ENCODE results near the gene NFIB. TPM values are rescaled to one million over a fixed set of nuclear protein-coding genes. Genes with fewer than 3 reads are reported as not detected.

NFIB gene
- total RNA-seq, 2 donors from 2014 or later: 53.0 to 54.0 TPM

GRCh38 chr9:14236591-14236990 is 77.3 kb downstream of the NFIB start:
- no peaks in the 10 kb centered on the region for H3K4me1 ChIP-seq
- no peak for DNase-seq
- no peaks in the 10 kb centered on the region for H3K36me3 ChIP-seq
- H3K9me3 ChIP-seq: no peaks in the 10 kb centered on the region
- H3K4me3 ChIP-seq: no peak overlapping the region
- H3K27ac ChIP-seq: no peak overlapping the region
- TF ChIP-seq CTCF (IDR thresholded peaks at IDR 0.05): no peak
- no peaks in the 10 kb centered on the region for H3K27me3 ChIP-seq
- intact Hi-C loops (cut with DNase I): no loop called here
- H3K9ac ChIP-seq (ENCODE audit: low read depth in 2 of 2, low read length in 2 of 2): no peak overlapping the region

- no peak overlapping the region for H3K27ac ChIP-seq
- H3K27me3 ChIP-seq: no peaks in the 10 kb centered on the region
- H3K36me3 ChIP-seq: no peaks in the 10 kb centered on the region
- no peaks in the 10 kb centered on the region for H3K9me3 ChIP-seq
- H3K9ac ChIP-seq (ENCODE audit: low read depth in 2 of 2, low read length in 2 of 2): no peak overlapping the region
- DNase-seq: no peak
- intact Hi-C loops (cut with DNase I): no loop called here
- no peak overlapping the region for H3K4me3 ChIP-seq
- no peak for TF ChIP-seq CTCF (IDR thresholded peaks at IDR 0.05)
- H3K4me1 ChIP-seq: no peaks in the 10 kb centered on the region
These were observed 81.8 kb downstream of the NFIB start for GRCh38 chr9:14232111-14232510.

GRCh38 chr9:14231196-14231990 is 82.5 kb downstream of the NFIB start:
- H3K4me1 ChIP-seq: no peaks in the 10 kb centered on the region
- intact Hi-C loops (cut with DNase I): no loop called here
- H3K27ac ChIP-seq: no peak overlapping the region
- no peak for DNase-seq
- H3K9me3 ChIP-seq: no peaks in the 10 kb centered on the region
- H3K9ac ChIP-seq (ENCODE audit: low read depth in 2 of 2, low read length in 2 of 2): no peak overlapping the region
- no peak for TF ChIP-seq CTCF (IDR thresholded peaks at IDR 0.05)
- H3K36me3 ChIP-seq: no peaks in the 10 kb centered on the region
- no peaks in the 10 kb centered on the region for H3K27me3 ChIP-seq
- H3K4me3 ChIP-seq: no peak overlapping the region

- H3K27me3 ChIP-seq: no peaks in the 10 kb centered on the region
- no peaks in the 10 kb centered on the region for H3K4me1 ChIP-seq
- no peak overlapping the region for H3K27ac ChIP-seq
- no peak overlapping the region for H3K4me3 ChIP-seq
- intact Hi-C loops (cut with DNase I): no loop called here
- TF ChIP-seq CTCF (IDR thresholded peaks at IDR 0.05): no peak
- no peaks in the 10 kb centered on the region for H3K36me3 ChIP-seq
- no peak overlapping the region for H3K9ac ChIP-seq (ENCODE audit: low read depth in 2 of 2, low read length in 2 of 2)
- no peaks in the 10 kb centered on the region for H3K9me3 ChIP-seq
- DNase-seq: no peak
These were observed 85.3 kb downstream of the NFIB start for GRCh38 chr9:14228602-14229001.

GRCh38 chr9:14226855-14227532 is 86.9 kb downstream of the NFIB start:
- TF ChIP-seq CTCF (IDR thresholded peaks at IDR 0.05): no peak
- no peaks in the 10 kb centered on the region for H3K4me1 ChIP-seq
- no peak overlapping the region for H3K27ac ChIP-seq
- intact Hi-C loops (cut with DNase I): no loop called here
- no peaks in the 10 kb centered on the region for H3K9me3 ChIP-seq
- no peak overlapping the region for H3K9ac ChIP-seq (ENCODE audit: low read depth in 2 of 2, low read length in 2 of 2)
- no peaks in the 10 kb centered on the region for H3K27me3 ChIP-seq
- DNase-seq: no peak
- H3K36me3 ChIP-seq: no peaks in the 10 kb centered on the region
- H3K4me3 ChIP-seq: no peak overlapping the region

Measured in colonic mucosa (tissue), 4 donors.